Activated CD4-positive, alpha-beta T cell treated with anti-CD3 and anti-CD28 coated beads, Interleukin-2, amount 50 U/mL, for 48 hours (primary cell): ENCODE measurements around the gene ITGA11.

Experiments
- DNase-seq, 2 experiments: peaks; one replicate each; pipeline ENCODE4 v3.0.0-alpha.2; 2020

The ITGA11 gene

DNA sequence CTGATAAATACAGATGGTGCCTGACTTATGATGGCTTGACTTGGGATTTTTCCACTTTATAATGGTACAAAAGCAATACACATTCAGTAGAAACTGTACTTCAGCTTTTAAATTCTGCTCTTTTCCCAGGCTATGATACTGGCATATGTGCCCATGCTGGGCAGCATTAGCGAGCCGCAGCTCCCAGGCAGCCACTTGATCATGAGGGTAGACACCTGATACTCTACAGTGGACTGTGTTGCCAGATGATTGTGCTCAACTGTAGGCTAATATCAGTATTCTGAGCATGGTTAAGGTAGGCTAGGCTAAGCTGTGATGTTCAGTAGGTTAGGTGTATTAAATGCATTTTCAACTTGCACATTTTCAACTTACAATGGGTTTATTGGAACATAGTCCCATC, 172.1 kb downstream of the ITGA11 start:
- no peak for DNase-seq

DNA sequence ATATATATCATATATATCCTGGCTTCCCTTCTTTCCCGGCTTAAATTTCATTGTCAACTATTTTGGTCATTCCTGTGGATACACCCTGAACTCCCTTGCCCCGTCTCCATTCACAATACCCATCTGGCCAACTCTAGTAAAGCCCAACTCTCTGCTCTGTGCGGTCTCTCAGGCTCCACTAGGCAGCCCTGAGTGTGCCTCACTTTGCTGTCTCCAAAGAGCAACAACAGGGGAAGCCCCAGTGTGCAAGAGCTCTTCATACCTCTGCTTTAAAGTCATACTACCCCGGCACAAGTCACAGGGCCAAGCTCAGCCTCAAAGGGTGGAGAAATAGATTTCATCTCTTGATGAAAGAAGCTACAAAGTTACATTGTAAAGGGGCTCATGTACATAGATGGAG, 173.3 kb downstream of the ITGA11 start:
- peak in 1 of 2 experiments; percentile 23 for DNase-seq

DNA sequence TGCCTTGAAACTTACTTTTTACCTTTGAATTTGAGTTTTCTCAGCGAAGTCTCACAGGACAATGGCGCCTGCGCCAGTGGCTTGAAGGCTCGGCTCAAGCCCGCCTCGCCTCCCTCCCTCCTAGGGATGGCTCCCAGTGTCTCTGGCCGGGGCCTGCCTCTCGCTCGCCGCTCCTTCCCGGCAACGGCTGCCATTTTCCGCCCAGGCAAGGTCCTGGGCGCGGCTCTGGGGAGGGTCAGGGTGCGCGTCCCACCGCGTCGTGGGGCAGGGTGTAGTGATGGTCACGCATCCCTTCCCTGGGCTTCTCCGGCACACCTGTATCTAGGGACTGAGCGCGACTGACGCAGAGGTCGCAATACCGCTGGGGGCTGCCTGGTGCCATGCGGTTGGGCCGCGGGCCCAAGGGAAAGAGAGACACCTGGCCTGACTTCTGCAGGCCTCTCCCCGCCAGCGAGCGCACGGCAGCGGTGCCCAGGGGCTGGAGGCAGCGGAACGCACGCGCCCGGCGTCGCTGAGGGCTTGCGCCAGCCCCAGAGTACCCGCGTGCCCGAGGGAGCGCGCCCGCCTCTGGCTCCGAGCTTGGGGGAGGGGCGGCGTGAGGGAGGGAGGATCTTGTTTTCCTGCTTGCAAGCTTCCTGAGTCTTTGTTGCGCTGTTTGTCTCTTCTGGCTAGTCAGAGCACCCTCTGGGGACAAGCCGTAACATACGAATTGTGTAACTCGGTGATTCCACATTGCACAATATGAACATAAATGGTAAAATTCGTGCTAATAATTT, 175.1 kb downstream of the ITGA11 start:
- DNase-seq, result peak; percentile 75 to 79

DNA sequence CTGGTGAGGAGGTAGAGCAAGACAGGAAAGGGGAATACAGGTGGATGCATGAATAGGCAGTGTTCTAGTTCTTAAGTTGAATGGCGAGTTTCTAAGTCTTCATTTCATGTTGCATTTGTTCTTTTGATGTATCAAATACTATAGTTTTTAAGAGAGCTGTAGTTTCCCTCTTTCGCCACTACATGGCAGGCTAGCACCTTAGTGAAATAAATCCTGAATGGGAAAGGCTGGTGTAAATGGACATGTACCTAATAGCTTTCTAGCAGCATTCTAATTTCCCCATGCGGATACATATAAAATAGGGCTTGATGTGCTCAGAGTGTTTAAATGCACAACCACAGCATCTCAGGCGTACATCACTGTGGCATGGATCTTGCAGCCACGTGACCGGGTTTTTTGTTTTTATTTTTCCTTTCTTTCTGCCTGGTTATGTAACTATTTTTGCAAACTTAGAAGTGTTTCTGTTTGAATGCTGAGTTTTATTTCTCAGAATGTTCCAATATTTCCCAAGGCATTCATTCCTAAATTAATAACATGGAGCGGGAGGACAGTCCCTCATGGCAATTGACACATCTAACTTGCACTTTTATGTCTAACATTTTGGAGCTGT, 178.9 kb downstream of the ITGA11 start:
- DNase-seq, result peak in 1 of 2 experiments; percentile 19

DNA sequence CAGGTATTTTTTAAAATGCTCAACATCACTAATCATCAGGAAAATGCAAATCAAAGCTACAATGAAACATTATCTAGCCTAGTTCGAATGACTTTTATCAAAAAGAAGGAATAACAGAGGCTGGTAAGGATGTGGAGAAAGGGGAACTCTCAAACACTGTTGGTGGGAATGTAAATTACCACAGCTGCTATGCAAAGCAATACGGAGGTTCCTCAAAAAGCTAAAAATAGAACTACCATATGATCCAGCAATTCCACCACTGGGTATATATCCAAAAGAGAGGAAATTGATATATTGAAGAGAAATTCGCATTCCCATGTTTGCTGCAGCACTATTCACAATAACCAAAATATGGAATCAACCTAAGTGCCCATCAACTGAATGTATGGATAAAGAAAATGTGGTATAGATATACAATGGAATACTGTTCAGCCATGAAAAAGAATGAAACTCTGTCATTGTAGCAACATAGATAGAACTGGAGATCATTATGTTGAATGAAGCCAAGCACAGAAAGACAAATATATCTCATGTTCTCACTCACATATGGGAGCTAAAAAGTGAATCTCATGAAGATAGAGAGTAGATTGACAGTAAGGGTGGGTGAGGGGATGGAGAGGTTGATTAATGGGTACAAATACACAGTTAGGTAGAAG, 182.8 kb downstream of the ITGA11 start:
- DNase-seq, result no peak
